GM21825 (cell line): ENCODE measurements around the gene SVIL.
"Not testable (repeated sequence)": the region's sequence is repeated elsewhere in the genome, so short reads cannot be mapped to it uniquely, and the experiment has no call there.

Experiments used
- ATAC-seq: cut with Tn5 transposase; IDR thresholded peaks from one replicate; pipeline ENCODE4 v1.9.1; 2021; ENCODE audit warnings: mild to moderate bottlenecking, moderate library complexity; ENCODE audit not compliant: unreplicated experiment

Gene SVIL

DNA sequence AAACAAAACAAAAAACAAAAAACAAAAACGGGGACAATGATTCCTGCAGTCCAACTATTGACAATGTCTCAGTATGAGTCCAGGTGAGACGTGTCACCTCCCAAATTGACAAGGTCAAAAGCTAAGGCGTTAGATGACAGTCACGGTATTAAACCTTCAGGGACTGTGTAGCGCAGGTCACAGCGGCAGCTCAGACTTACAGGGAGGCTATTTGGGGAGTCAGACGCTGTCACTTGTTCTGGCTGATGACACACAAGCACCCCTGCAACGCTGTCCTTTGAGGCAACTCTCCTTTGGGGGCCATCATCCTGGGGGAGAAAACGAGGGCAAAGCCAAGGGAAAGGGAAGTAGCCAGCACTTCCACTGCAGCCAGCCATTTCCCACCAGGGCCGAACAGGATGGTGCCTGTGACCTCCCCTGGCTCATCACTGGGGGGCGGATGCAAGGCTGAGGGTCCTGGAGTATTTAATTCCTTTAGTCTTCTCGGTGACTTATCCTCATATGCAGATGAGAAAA, 55.3 kb downstream of the SVIL start:
- no peak for ATAC-seq

DNA sequence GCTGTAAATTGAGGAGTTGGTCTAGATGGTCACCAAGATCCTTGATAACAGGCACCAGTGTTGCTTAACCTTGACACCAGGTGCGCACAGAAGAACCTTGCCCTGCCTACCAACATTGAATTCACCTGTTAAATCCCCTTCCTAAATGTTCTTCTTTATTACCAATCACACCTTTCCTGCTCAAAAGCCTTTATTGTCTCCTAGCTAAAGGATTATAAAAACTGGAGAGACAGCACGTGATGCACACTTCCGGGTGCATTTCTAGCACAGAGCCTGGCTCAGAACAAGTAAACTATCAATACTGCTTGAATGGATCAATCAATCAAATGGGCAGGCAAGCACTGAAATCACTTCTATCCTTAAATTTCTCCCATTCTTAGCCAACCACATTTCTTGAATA, 56.3 kb downstream of the SVIL start:
- no peak for ATAC-seq

DNA sequence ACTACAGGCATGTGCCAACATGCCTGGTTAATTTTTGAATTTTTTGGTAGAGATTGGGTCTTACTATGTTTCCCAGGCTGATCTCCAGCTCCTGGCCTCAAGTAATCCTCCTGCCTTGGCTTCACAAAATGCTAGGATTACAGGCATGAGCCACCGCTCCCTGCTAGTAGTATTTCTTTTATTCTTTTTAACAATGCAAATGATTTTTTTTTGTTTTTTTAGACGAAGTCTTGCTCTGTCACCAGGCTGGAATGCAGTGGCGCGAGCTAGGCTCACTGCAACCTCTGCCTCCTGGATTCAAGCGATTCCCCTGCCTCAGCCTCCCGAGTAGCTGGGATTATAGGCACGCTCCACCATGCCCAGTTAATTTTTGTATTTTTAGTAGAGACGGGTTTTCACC, 58.1 kb downstream of the SVIL start:
- ATAC-seq: no peak

DNA sequence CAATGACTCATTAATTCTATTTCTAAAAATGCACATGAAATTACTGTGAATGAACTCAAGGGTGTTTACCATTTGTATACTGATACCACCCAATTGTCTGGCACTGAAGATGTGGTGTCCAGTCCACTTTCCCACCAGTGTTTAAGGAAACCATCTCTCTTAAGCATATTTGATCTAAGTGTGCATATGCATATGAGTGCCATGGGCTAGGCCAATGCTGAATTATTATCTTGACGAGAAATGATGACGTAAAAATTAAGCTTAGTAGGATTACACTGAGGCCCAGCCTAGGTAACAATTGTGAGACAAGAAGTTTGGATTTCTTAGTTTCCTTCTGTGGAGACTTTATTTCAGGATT, 59.7 kb downstream of the SVIL start:
- no peak for ATAC-seq

DNA sequence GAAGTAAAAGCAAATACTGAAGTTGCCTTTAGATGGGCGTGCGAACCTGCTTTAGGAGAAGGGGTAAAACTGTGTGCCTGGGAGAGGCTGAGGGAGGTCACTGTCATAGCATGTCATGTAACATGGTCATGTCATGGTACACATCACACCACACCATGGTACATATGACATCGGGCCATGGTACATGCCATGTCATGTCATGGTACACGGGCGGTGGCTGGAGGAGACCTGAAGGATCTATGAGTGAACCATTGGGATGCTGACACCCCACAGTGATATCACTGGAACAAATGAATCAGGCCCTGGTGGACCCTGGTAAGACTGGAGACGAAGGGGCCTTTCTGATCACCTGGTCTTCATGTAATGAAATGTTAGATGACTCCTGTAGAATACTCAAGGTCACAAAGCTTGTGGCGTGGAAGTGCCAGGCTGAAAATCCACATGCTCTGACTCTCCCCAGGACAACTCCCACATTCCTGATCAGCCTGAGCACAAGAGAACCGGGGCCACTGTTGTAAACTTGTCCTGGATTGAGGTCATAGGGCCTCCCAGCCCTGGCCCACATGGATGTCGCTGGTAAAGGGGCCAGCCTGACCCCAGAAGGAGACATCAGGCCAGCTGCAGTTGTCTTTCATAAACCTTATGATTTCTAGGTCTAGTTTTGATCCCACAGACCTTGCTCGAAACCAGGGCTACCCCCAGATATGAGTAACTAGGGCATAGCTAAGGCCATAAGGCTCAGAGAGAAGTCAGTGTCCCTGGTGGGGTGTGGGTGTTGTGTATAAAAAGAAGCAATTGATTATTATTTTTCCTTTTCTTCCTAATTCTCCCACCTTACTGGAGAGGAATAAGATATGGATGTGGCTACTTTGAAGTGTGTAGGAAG, 60.3 kb downstream of the SVIL start:
- ATAC-seq: not testable (repeated sequence)

DNA sequence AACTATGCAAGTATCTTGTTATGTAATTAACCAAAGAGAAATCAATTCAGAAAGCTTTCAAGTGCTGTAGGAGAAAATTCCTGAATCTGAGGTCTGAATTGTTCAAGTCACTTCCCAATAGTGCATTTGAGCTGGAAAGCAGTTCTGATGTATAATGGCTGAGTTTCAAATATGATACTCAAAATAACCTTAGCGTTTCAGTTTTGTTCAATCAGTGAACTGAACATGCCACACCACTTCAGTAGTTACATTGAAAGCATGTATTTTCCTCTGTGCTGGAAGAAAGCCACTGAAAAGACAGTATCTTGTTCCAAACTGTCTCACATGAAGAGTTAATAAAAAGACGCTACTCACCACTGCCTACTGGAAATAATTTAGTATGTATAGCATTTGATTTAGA, 64.5 kb downstream of the SVIL start:
- not testable (repeated sequence) for ATAC-seq

DNA sequence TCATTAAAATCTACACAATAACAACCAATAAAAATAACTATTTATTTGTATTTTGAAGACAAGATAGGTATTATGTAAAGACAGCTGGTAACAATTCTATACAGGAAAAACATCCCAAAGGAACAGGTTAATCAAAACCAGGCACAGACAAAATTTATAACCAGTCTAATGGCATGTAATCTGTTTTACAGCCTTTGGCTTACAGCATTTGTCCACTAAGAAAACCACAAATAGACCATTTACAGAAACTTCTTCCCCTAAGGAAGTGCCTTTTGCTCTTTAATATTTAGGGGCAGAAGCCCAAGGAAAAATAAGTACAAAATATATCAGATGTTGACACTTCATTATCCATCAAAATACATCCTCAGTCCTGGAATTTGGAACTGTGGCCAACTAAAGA, 65.0 kb downstream of the SVIL start:
- ATAC-seq: no peak

DNA sequence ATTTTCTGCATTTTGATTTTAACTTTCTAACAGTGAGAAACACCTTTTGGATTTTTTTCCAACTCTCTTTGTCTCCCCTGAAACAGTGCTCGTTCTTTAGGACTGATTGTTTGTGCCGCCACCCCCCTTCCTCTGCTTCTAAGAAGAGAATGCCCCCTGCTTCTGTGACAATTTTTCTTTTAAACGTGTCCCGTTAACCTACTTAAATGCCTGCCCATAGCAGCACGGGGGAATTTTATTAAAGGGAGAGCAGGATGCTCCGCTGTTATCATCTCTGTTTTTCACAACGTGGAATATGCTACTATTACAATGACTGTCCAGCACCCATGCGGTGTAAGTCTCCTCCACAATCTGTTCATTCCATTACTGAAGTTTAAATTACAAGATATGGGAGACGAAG, 67.8 kb downstream of the SVIL start:
- no peak for ATAC-seq

DNA sequence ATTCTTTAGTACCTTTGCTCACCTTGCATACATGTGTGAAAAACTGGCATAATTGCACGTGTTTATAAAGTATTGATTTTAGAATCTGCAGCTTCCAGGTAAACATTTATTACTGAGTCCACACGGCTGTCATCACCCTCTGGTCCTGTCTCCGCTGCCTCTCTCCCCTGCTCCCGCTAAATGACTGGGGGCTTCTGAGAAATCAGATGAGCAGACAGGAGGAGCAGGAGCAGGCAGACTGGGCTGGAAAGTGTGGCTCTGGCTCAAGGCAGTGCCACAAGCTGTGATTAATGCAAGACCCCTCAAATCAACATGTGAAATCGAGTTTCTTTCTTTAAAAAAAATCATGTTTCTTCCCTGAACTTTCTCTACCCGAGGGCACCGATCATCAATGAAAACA, 68.6 kb downstream of the SVIL start:
- not testable (repeated sequence) for ATAC-seq

DNA sequence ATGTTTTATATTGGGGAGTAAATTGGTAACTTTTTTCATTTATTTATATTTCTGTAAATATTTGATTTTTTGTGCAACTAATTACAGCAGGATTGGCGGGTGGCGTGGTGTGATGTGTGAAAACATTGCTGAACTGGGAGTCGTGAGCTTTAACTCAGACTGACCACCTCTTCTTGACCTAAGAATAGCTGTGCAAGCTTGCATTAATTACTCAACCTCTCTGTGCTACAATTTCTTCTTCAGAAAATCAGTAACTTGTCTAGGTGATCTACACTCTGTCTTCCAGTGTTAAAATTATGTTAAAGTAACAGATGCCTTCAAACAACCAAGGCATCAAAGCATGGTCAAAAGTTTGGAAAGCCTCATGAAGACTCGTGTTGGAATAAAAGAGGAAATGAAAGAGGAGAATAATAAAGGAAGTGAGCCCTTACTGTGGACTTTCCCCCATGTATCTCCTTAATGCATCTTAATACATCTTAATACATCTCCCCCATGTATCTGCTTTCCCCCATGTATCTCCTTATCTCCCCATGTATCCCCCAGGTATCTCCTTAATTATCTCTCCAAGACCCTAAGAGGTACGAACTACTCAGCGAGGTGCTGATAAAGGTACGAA, 71.2 kb downstream of the SVIL start:
- ATAC-seq: no peak

DNA sequence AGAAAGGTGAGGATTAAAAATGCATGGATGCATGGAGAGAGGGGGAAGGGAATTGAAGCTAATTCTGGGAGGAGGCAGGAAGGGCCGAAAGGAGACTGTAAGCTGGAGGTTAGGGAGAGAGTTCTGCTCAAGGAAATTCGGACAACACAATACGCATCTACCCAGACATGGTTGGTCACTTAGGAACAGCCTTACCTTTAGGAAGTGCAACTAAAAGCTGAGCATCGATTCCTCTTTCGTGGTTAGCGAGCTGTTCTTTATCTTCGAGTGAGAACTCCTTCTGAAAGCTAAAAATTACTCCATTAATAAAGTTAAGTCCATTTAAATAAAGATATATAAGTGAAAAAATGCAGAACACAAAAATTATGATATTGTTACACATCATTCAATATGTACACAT, 71.8 kb downstream of the SVIL start:
- not testable (repeated sequence) for ATAC-seq

DNA sequence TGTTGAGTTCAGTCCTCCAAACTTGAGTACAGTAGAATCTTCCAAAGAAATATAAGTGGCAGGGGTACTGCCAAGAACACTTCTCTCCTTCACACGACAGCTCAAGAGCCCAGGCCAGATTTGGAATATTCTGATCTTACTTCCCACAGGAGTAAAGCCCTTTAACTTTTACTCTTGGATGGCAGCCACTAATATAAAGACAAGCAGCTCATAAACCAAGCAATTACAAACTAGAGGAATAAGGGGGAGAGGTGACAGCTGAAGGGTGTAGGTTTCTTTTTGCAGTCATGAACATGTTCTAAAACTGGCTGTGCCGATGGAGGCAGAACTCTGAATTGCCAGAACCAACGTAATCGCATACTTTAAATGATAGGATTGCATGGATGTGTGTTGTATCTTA, 74.8 kb downstream of the SVIL start:
- ATAC-seq: no peak

DNA sequence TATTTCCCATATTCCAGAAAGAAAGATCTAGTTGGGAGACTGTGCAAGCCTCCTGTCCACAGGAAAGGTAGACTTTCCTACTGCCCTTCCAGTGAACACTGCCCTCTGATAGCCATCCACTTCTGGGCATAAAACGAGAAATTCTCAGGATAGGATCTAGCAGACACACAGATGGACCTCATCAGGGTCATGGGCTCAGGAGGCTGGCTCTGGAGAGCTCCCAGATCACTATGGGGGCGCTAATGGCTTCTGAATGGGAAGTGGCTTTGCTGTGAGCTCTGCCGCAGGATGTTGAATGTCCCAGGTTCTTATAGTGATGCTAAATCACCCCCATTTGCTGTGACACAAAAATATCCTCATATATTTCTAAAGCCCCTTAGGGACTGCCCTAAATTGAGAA, 77.1 kb downstream of the SVIL start:
- no peak for ATAC-seq

DNA sequence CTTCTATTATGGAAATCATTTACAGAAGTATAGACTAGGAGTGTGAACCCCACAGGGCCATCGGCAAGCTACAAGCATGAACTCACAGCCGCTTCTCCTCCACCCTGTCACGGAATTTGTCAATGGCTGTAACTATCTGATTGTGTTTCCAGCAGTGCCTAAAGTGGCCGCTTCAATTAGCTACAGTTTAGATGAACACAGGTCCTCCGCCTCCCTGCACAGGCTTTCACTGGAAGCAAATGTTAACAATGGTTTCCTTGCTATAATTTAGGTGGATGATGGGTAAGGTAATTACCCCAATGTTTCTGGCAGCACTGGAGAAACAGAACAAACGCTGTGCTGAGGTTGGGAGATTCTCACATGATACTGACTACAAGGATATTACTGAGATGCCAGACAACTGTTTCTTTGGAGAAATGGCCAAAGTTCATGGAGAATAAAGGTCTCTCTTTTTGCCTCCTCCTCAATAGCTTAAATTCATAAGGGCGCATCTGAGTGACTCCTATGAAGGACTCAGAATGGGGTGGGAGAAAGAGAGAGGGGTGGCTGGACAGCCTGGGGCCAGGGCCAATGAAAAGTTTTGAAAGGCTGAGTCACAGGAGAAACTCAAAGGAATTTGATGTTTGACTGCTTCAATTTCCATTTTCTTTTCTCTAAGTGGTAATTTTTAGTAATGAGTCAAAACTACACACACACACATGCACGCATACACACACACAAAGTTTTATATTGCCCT, 78.9 kb downstream of the SVIL start:
- no peak for ATAC-seq

DNA sequence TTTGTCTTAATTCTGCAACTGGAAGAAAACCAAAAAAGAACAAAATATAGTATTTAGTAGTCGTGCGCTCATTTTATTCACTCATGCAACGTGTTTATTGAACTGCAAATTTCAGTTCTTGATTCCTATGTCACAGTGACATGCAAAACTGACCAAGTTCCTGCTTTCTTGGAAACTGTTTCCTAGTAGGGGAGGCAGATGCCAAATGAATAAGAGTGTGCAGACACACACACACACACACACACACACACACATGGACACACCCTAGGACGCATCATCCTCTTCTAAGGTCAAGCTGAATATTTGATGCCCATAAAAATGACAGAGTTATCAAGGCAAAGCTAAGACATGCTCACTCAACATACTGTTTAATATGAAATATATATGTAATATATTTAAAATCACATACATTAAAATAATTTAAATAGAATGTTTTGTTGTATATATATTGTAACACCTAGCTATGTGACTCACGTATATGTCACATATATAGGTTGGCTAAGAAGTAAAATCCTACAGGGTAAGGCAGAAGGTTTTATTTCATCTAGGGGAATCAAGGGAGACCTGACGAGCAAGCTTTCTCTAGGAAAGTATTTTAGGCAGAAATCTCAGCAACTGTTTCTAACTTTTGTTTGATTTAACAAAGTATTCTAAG, 79.6 kb downstream of the SVIL start:
- ATAC-seq: no peak

DNA sequence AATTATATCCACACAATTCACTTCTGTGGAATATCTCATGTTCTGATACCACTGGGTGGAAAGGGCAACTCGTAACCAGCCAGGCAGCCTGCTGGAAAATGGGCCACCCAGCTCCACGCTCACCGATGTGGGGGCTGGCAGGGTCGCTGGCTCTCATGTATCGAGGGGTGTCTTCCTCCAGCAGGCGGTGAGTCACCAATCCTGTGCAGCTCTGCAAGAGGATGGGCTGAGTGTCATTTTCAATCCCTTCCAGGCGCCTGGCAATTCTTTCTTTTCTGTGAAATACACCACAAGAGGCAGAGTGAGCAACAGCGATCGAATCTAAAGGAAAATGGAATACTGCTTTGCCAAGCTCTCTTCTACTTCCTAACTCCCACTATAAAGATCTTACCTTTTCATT, 80.1 kb downstream of the SVIL start:
- ATAC-seq: no peak

DNA sequence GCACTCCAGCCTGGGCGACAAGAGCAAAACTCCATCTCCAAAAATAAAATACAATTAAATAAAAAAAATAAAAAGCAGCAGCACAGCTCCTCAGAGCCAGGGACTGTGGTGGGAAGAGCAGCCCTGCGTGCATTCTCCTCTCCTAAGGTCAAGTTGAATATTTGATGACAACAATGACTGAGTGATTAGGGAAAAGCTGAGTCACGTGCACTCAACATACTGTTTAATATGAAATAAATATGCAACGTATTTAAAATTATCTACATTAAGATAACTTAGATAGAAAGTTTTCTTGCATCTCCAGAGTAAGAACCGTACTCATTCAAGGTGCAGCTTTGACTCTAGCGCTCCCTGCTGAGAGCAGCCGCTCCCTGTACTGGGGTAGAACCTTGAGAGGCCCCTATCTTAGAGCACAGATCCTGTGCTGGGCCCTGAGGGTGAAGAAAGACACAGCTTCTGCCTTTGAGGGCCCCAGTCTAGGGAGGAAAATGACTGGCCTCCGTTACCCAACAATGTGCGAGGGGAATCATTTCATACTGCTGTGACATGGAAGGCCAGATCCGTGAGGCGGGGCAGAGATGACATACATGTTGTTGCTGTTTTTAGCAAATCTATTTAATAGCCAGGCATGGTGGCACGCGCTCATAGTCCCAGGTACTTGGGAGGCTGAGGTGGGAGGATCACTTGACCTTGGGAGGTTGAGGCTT, 81.1 kb downstream of the SVIL start:
- ATAC-seq: no peak

DNA sequence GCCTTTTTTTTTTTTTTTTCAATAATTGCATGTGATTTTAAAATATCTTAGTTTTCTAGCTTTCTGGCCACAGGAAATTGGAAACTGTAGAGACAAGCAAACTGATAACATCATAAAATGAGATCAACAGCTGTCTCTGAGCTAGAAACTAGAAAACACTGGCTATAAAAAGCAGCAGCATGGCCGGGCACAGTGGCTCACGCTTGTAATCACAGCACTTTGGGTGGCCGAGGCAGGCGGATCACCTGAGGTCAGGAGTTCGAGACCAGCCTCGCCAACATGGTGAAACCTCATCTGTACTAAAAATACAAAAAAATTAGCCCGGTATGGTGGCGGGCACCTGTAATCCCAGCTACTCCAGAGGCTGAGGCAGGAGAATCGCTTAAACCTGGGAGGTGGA, 81.7 kb downstream of the SVIL start:
- not testable (repeated sequence) for ATAC-seq

DNA sequence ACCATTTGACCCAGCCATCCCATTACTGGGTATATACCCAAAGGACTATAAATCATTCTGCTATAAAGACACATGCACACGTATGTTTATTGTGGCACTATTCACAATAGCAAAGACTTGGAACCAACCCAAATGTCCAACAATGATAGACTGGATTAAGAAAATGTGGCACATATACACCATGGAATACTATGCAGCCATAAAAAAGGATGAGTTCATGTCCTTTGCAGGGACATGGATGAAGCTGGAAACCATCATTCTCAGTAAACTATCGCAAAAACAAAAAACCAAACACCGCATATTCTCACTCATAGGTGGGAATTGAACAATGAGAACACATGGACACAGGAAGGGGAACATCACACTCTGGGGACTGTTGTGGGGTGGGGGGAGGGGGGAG, 85.3 kb downstream of the SVIL start:
- not testable (repeated sequence) for ATAC-seq

DNA sequence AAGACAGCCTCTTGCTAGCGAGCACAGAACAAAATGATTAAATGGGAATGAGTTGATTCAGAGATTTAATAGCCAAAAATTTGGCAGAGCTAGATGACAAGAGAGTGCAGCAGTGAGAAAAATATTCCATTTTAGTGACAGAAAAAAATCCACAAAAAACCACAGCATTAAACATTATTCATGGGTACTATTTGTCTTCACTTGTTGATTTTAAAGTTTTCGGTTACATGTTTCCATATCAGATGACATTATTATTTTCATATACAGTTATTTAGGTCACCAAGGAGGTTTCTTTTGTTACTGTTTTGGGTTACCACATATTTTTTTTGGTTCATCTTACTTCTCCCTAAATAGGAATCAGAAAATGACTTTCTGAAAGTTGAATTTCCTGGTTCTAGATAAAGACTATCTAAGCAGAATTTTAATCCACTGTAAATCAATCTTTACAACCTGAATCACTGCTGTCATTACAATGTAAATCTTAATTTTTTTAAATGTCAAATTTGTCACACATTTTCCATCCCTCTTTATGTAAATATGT, 87.9 kb downstream of the SVIL start:
- ATAC-seq: no peak
